Brain microvascular endothelial cell (primary cell): Measurements from ENCODE around the gene SRSF1.

Experiments
- DNase-seq: peaks from one replicate; pipeline ENCODE4 v3.0.0-alpha.2; 2020
- H3K27ac ChIP-seq: fragments of 250-450 bp; sonication (Bioruptor Pico); 2 replicates; pipeline ENCODE4 v1.5.1; 2020; ENCODE audit warnings: mild to moderate bottlenecking, moderate library complexity
- H3K27me3 ChIP-seq: fragments of 250-450 bp; sonication (Bioruptor Pico); replicated peaks from 2 replicates; pipeline ENCODE4 v1.5.1; 2020; ENCODE audit warnings: mild to moderate bottlenecking
- H3K36me3 ChIP-seq: fragments of 250-450 bp; sonication (Bioruptor Pico); replicated peaks from 2 replicates; pipeline ENCODE4 v1.5.1; 2020; ENCODE audit warnings: mild to moderate bottlenecking
- H3K4me3 ChIP-seq: 2 replicates; pipeline ENCODE4 v1.5.1; 2011; ENCODE audit warnings: low read depth, mild to moderate bottlenecking, control low read depth, low read length, moderate library complexity
- in situ Hi-C: cut with HindIII; loops from 2 replicates; pipeline ENCODE4 v1.10.0; 2017; ENCODE audit warnings: low sequenced_read_pairs, low pct_ligation_motif_present
- TF ChIP-seq, protein P1 (sequence below): IDR thresholded peaks from 2 replicates; pipeline ENCODE4 v1.5.1; 2011; ENCODE audit warnings: low read depth, mild to moderate bottlenecking, moderate library complexity, low read length, control low read depth, inconsistent platforms; ENCODE audit errors: missing control alignments

SRSF1 gene

DNA sequence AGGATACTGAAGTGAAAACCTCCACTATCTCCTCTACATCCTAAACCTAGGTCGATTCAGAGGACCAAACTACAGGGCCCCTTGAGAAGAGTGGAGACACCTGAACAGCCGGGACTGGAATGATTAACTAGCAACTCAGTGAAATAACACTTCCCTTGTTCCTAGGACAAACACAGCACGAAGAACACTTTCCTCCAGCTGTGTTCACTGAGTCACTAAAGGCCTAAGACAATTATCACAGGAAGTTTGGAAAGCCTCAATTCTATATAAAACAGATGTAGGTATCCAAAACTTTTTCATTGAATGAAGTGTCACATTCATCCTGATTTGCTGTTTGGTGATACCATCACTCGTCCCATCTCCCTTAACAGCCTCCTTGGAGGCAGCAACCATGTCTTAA is 36.3 kb downstream of the SRSF1 start:
- DNase-seq, result no peak
- no peak overlapping the region for H3K27ac ChIP-seq

DNA sequence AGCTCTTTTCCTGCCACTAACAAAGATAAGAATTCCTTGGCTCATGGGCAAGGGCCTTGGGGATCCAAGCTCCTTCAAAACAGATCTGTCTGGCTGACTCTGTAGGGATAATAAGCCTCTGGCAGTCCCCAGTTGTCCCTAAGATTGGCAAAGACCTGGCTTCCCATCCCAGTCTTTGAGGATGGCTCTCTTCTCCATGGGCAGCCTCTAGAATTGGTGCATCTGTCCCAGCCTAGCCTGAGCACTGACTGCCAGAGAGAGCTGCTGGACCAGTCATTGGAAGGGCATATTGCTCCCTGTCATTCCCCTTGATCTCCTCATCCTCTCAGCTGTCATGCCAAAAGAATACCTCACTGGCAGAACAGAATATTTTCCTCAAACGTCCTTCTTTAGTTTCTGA is 38.6 kb downstream of the SRSF1 start:
- no peaks in the 10 kb centered on the region for H3K36me3 ChIP-seq
- TF ChIP-seq, protein P1, sequence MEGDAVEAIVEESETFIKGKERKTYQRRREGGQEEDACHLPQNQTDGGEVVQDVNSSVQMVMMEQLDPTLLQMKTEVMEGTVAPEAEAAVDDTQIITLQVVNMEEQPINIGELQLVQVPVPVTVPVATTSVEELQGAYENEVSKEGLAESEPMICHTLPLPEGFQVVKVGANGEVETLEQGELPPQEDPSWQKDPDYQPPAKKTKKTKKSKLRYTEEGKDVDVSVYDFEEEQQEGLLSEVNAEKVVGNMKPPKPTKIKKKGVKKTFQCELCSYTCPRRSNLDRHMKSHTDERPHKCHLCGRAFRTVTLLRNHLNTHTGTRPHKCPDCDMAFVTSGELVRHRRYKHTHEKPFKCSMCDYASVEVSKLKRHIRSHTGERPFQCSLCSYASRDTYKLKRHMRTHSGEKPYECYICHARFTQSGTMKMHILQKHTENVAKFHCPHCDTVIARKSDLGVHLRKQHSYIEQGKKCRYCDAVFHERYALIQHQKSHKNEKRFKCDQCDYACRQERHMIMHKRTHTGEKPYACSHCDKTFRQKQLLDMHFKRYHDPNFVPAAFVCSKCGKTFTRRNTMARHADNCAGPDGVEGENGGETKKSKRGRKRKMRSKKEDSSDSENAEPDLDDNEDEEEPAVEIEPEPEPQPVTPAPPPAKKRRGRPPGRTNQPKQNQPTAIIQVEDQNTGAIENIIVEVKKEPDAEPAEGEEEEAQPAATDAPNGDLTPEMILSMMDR, result no peak
- DNase-seq, result no peak
- no peak overlapping the region for H3K27ac ChIP-seq
- in situ Hi-C loops, result no loop called here
- no peak overlapping the region for H3K4me3 ChIP-seq
- H3K27me3 ChIP-seq, result no peaks in the 10 kb centered on the region

More for the DNA sequence above, 36.3 kb downstream of the SRSF1 start:
- no peaks in the 10 kb centered on the region for H3K27me3 ChIP-seq
- TF ChIP-seq, protein P1, result no peak
- in situ Hi-C loops, result no loop called here
- H3K4me3 ChIP-seq, result no peak overlapping the region
- H3K36me3 ChIP-seq, result peaks cover 10% of the 10 kb centered on the region

DNA sequence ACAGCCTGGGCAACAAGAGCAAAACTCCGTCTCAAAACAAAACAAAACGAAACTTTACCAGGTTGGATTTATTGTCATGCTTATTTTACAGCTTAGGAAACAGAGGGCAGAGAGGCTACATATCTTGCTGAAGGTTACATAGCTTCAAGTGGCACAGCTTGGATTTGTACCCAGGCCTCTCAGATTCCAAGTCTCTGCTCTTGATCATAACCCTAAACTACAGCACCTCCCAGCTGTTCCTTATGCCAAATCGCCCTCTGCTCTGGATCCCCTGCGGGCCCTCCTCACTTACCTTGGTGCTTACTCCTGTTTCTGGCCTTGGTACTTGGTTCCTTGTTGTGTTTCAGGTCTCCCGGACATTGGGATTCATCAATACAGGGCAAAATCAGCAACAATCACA is 40.2 kb downstream of the SRSF1 start:
- in situ Hi-C loops, result no loop called here
- Histone ChIP-seq H3K27ac (no peak overlapping the region), H3K36me3 (no peaks in the 10 kb centered on the region), H3K4me3 (no peak overlapping the region), H3K27me3 (no peaks in the 10 kb centered on the region)
- DNase-seq, result no peak
- TF ChIP-seq, protein P1, result no peak

DNA sequence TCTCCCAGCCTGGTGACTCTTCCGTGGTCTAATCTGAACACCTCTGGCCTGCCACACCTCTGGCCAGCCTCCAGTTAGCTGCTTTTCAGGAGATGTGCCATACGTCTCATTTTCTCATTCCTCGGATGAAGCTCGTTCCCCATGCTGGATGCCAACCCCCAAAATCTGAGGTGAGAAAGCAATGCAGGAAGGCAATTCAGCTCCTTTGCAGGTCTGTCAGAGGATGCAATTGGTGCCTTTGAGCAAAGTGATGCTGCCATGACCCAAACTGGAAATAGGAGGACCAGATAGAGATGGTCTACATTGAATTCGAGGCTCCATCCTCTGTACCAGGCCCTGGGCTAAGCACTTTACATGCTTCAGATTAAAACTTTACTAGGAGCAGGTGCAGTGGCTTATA is 40.8 kb downstream of the SRSF1 start:
- H3K36me3 ChIP-seq, result no peaks in the 10 kb centered on the region
- no peak overlapping the region for H3K27ac ChIP-seq
- H3K4me3 ChIP-seq, result no peak overlapping the region
- TF ChIP-seq, protein P1, result no peak
- in situ Hi-C loops, result no loop called here
- DNase-seq, result no peak
- no peaks in the 10 kb centered on the region for H3K27me3 ChIP-seq

DNA sequence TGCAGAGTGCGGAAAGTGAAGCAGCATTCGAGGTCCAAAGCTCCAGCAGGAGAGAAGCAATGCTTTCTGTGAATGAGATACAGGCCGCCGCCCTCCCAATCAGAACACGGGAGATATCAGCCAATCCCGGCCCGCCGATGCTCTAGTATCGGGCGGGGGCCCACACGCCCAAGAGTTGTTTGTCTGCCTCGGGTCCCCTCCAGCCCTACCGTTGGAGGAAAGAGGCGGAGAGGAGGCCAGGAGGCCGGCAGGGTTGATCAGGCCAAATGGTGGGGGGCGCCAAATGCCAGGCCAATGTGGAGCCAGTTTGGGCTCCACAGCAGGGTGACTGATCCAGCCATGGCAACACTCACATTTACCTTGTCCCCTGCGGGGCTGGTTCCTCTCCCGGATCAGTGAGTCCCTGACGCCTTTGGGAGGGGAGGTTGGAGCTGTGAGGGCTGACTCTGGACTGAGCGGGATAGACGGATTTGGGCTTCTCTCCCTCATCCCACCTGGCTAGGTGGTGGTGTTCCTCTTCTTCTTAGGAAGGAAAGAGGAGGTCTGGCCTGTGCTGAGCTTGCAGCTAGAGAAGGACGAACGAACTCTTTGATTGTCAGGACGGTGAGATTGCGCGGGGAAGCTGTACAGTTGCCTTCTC is 41.4 kb downstream of the SRSF1 start:
- in situ Hi-C loops, result no loop called here
- TF ChIP-seq, protein P1, result no peak
- Histone ChIP-seq H3K36me3 (no peaks in the 10 kb centered on the region), H3K4me3 (no peak overlapping the region), H3K27me3 (no peaks in the 10 kb centered on the region), H3K27ac (no peak overlapping the region)
- no peak for DNase-seq

DNA sequence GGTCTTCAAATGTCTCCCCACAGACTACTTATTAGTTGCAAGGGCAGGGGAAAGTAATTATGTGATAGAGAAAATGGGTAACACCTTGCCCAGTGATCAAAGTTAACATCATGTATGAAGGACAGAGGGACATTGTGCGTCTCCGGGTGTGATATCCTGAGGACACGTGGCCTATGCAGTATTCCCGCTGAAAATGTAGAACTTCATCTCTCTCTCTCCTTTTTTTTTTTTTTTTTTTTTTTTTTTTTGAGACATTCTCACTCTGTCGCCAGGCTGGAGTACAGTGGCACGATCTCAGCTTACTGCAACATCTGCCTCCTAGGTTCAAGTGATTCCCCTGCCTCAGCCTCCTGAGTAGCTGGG is 43.9 kb downstream of the SRSF1 start:
- no peaks in the 10 kb centered on the region for H3K36me3 ChIP-seq
- no peak overlapping the region for H3K27ac ChIP-seq
- no peaks in the 10 kb centered on the region for H3K27me3 ChIP-seq
- no peak overlapping the region for H3K4me3 ChIP-seq
- TF ChIP-seq, protein P1, result no peak
- no peak for DNase-seq
- in situ Hi-C loops, result no loop called here
